ENCODE results near the gene PKD2. TPM values are rescaled to one million over a fixed set of nuclear protein-coding genes. Genes with fewer than 3 reads are reported as not detected.
A peak's percentile ranks its signal among the peaks of the same experiment; 100 is the strongest.

The PKD2 gene
- polyA plus RNA-seq, 3 donors, result 1.2 to 9.7 (median 2.4) TPM

DNA sequence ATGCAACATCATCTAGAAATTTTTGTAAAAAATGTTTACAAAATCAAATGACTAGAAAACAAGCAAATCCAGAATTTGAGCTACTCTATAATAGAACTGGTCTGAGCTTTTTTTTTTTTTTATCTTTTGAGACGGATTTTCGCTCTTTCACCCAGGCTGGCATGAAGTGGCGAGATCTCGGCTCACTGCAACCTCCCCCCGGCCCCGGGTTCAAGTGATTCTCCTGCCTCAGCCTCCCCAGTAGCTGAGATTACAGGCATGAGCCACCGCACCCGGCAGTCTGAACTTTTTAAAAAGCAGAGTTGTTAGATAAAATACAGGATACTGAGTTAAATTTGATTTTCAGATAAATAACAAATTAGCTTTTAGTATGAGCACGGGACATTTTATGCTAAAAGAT lies 20.9 kb upstream of the PKD2 start:
- Histone ChIP-seq H3K9me3 (replicated peaks in 1 of 2; ENCODE audit: control insufficient read depth in 1 of 2, insufficient read depth in 1 of 2, low read length in 2 of 2) (no peaks in the 10 kb centered on the region), H3K27me3 (ENCODE audit: control insufficient read depth in 2 of 2, insufficient read depth in 2 of 2, low read length in 2 of 2) (no peaks in the 10 kb centered on the region), H3K4me3 (replicated peaks in 1 of 3; ENCODE audit: low read depth in 2 of 3, low read length in 3 of 3) (no peak overlapping the region), H3K9ac (ENCODE audit: insufficient read depth, low read length, poor library complexity, severe bottlenecking) (no peak overlapping the region), H3K4me1 (ENCODE audit: control insufficient read depth in 1 of 2, insufficient read depth in 2 of 2, low read length in 2 of 2) (no peaks in the 10 kb centered on the region), H3K27ac (ENCODE audit: low read depth in 1 of 2, low read length in 2 of 2) (no peak overlapping the region), H3K36me3 (replicated peaks in 1 of 2; ENCODE audit: control insufficient read depth in 1 of 2, insufficient read depth in 2 of 2, low read length in 2 of 2) (no peaks in the 10 kb centered on the region), H3K79me2 (ENCODE audit: insufficient read depth, low read length) (no peaks in the 10 kb centered on the region), H4K20me1 (ENCODE audit: insufficient read depth, low read length) (no peaks in the 10 kb centered on the region), H3K4me2 (replicated peaks; ENCODE audit: extremely low read depth, low read length, poor library complexity, severe bottlenecking) (no peak overlapping the region), H2AFZ (ENCODE audit: insufficient read depth, low read depth, low read length, poor library complexity, severe bottlenecking) (no peak overlapping the region)
- DNase-seq, result no peak
- H3K27me3 Mint-ChIP-seq (ENCODE audit: low read depth in 3 of 3), result peaks cover 0 to 2% (median 0%) of the 10 kb centered on the region in 3 donors
- H3K36me3 Mint-ChIP-seq, result no peaks in the 10 kb centered on the region
- H3K27ac Mint-ChIP-seq, result no peak overlapping the region
- intact Hi-C loops (cut with micrococcal nuclease), result loop anchor here (10.0 kb wide), 1 partner anchor 312 kb away; no protein-coding TSS in a partner anchor
- no peak overlapping the region for H3K4me3 Mint-ChIP-seq
- no peaks in the 10 kb centered on the region for H3K9me3 Mint-ChIP-seq
- TF ChIP-seq, protein P1, sequence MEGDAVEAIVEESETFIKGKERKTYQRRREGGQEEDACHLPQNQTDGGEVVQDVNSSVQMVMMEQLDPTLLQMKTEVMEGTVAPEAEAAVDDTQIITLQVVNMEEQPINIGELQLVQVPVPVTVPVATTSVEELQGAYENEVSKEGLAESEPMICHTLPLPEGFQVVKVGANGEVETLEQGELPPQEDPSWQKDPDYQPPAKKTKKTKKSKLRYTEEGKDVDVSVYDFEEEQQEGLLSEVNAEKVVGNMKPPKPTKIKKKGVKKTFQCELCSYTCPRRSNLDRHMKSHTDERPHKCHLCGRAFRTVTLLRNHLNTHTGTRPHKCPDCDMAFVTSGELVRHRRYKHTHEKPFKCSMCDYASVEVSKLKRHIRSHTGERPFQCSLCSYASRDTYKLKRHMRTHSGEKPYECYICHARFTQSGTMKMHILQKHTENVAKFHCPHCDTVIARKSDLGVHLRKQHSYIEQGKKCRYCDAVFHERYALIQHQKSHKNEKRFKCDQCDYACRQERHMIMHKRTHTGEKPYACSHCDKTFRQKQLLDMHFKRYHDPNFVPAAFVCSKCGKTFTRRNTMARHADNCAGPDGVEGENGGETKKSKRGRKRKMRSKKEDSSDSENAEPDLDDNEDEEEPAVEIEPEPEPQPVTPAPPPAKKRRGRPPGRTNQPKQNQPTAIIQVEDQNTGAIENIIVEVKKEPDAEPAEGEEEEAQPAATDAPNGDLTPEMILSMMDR (IDR thresholded peaks at IDR 0.05), result no peak
- H3K4me1 Mint-ChIP-seq, result peaks cover 2% of the 10 kb centered on the region
- WGBS (ENCODE audit: insufficient coverage), result 98% methylated on average over 6 of the region's 9 CpGs

DNA sequence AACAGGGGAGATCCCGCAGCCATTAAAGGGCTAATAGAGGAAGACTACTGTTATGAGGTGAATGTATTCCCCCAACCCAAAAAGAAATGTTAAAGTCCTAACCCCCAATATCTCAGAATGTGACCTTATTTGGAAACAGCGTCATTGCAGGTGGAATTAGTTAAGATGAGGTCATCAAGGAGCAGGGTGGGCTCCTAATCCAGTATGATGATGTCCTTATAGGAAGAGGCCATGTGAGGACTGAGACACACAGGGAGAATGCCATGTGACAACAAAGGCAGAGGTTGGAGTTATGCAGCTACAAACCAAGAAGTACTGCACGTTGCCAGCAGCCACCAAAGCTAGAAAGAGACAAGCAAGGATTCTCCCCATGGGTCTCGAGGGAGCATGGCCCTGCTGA lies 17.7 kb upstream of the PKD2 start:
- H3K4me1 Mint-ChIP-seq, result peaks cover 2% of the 10 kb centered on the region
- 96% methylated on average over 3 of the region's 4 CpGs for WGBS (ENCODE audit: insufficient coverage)
- H3K36me3 ChIP-seq (replicated peaks in 1 of 2; ENCODE audit: control insufficient read depth in 1 of 2, insufficient read depth in 2 of 2, low read length in 2 of 2), result no peaks in the 10 kb centered on the region
- H3K9me3 ChIP-seq (replicated peaks in 1 of 2; ENCODE audit: control insufficient read depth in 1 of 2, insufficient read depth in 1 of 2, low read length in 2 of 2), result no peaks in the 10 kb centered on the region
- H3K27ac Mint-ChIP-seq, result peak overlapping the region in 1 of 7 donors; percentile 21
- no peaks in the 10 kb centered on the region for H3K27me3 ChIP-seq (ENCODE audit: control insufficient read depth in 2 of 2, insufficient read depth in 2 of 2, low read length in 2 of 2)
- H4K20me1 ChIP-seq (ENCODE audit: insufficient read depth, low read length), result no peaks in the 10 kb centered on the region
- no peak overlapping the region for H2AFZ ChIP-seq (ENCODE audit: insufficient read depth, low read depth, low read length, poor library complexity, severe bottlenecking)
- peaks cover 0 to 3% (median 0%) of the 10 kb centered on the region in 3 donors for H3K27me3 Mint-ChIP-seq (ENCODE audit: low read depth in 3 of 3)
- H3K9ac ChIP-seq (ENCODE audit: insufficient read depth, low read length, poor library complexity, severe bottlenecking), result no peak overlapping the region
- no peak overlapping the region for H3K27ac ChIP-seq (ENCODE audit: low read depth in 1 of 2, low read length in 2 of 2)
- no peaks in the 10 kb centered on the region for H3K79me2 ChIP-seq (ENCODE audit: insufficient read depth, low read length)
- no peaks in the 10 kb centered on the region for H3K4me1 ChIP-seq (ENCODE audit: control insufficient read depth in 1 of 2, insufficient read depth in 2 of 2, low read length in 2 of 2)
- peaks cover 0 to 7% (median 0%) of the 10 kb centered on the region in 7 donors for H3K9me3 Mint-ChIP-seq
- H3K4me2 ChIP-seq (replicated peaks; ENCODE audit: extremely low read depth, low read length, poor library complexity, severe bottlenecking), result no peak overlapping the region
- H3K4me3 Mint-ChIP-seq, result no peak overlapping the region
- no peaks in the 10 kb centered on the region for H3K36me3 Mint-ChIP-seq
- no peak overlapping the region for H3K4me3 ChIP-seq (replicated peaks in 1 of 3; ENCODE audit: low read depth in 2 of 3, low read length in 3 of 3)
- intact Hi-C loops (cut with micrococcal nuclease), result loop anchor here (10.0 kb wide), 1 partner anchor 315 kb away; no protein-coding TSS in a partner anchor
- DNase-seq, result no peak
- TF ChIP-seq, protein P1 (IDR thresholded peaks at IDR 0.05), result no peak

Data from CD14-positive monocyte (primary cell).